Caco-2 (cell line): Measurements from ENCODE around the gene MLH3. TPM values are rescaled to one million over a fixed set of nuclear protein-coding genes. Genes with fewer than 3 reads are reported as not detected.

Source experiments
- BruUV-seq: library from RNA; stranded (reverse); fragments of 400-500 nt; replicated peaks from 2 replicates; lab custom pipeline; 2021; lab: Mats Ljungman, UMichigan
- CTCF ChIA-PET: fragments of 300-600 bp; sonication (Branson Sonifier 250); formaldehyde crosslinking; loops from one replicate; lab custom pipeline; 2022; ENCODE audit warnings: antibody characterized with exemption; lab: Charles Lee
- POLR2A ChIA-PET: fragments of 300-600 bp; sonication (Branson Sonifier 250); formaldehyde crosslinking; loops from one replicate; lab custom pipeline; 2022; ENCODE audit warnings: antibody characterized with exemption; lab: Charles Lee
- DNase-seq, 2 experiments: peaks; one replicate each; pipeline versions ENCODE4 v3.0.0 to v3.0.0-alpha.2; 2020 to 2022
- H3K27me3 ChIP-seq: replicated peaks from 2 replicates; pipeline ENCODE4 v1.6.0; 2011; ENCODE audit warnings: low read length; ENCODE audit not compliant: control insufficient read depth, insufficient read depth
- H3K36me3 ChIP-seq: 2 replicates; pipeline ENCODE4 v1.5.1; 2011; ENCODE audit warnings: low read length; ENCODE audit not compliant: control insufficient read depth, insufficient read depth
- H3K4me1 ChIP-seq: fragments of 250-450 bp; sonication (Bioruptor Pico); 2 replicates; pipeline ENCODE4 v1.5.1; 2020; ENCODE audit warnings: mild to moderate bottlenecking
- H3K4me3 ChIP-seq: 2 replicates; pipeline ENCODE4 v1.5.1; 2011; ENCODE audit warnings: low read depth, mild to moderate bottlenecking, control low read depth, low read length
- H3K9me3 ChIP-seq: fragments of 250-450 bp; sonication (Bioruptor Pico); 2 replicates; pipeline ENCODE4 v1.5.1; 2020; ENCODE audit warnings: mild to moderate bottlenecking, moderate library complexity
- H3K27ac Mint-ChIP-seq: one replicate; pipeline ENCODE4 v1.8.0; 2022; ENCODE audit warnings: mixed read lengths; ENCODE audit not compliant: unreplicated experiment
- H3K27me3 Mint-ChIP-seq: one replicate; pipeline ENCODE4 v1.8.0; 2022; ENCODE audit warnings: mixed read lengths; ENCODE audit not compliant: insufficient read depth, unreplicated experiment
- H3K36me3 Mint-ChIP-seq: one replicate; pipeline ENCODE4 v1.8.0; 2022; ENCODE audit warnings: mild to moderate bottlenecking, mixed read lengths; ENCODE audit not compliant: insufficient read depth, unreplicated experiment
- H3K4me1 Mint-ChIP-seq: one replicate; pipeline ENCODE4 v1.8.0; 2022; ENCODE audit warnings: low read depth, mixed read lengths; ENCODE audit not compliant: unreplicated experiment
- H3K4me3 Mint-ChIP-seq: one replicate; pipeline ENCODE4 v1.8.0; 2022; ENCODE audit warnings: mild to moderate bottlenecking, moderate library complexity, mixed read lengths; ENCODE audit not compliant: unreplicated experiment
- H3K9me3 Mint-ChIP-seq: one replicate; pipeline ENCODE4 v1.8.0; 2022; ENCODE audit warnings: mixed read lengths; ENCODE audit not compliant: unreplicated experiment
- CTCF ChIP-seq, 2 experiments: fragments of 200-600 bp in 1 of 2; IDR thresholded peaks; 1 replicate in 1 of 2; 2 replicates in 1 of 2; pipeline versions ENCODE4 v1.5.1 to v1.8.0; 2011 to 2022; ENCODE audit warnings: antibody characterized with exemption in 1 of 2, control low read depth in 1 of 2, inconsistent platforms in 1 of 2, low read depth in 1 of 2, low read length in 1 of 2, mild to moderate bottlenecking in 1 of 2, moderate library complexity in 1 of 2; ENCODE audit not compliant: insufficient read depth in 1 of 2, severe bottlenecking in 1 of 2, unreplicated experiment in 1 of 2
- intact Hi-C: fragments of 100-400 bp; cut with micrococcal nuclease; formaldehyde crosslinking; loops from one replicate; pipeline ENCODE4 v1.10.0; 2022; ENCODE audit not compliant: unreplicated experiment
- total RNA-seq: library from RNA; stranded (reverse); gene quantifications from 2 replicates; pipeline ENCODE4 v1.2.3, GENCODE V29; 2022

Gene MLH3
- total RNA-seq, 1 experiment from 2014 or later, result 24.5 TPM

- DNase-seq, result no peak
- Histone ChIP-seq H3K27me3 (no peaks in the 10 kb centered on the region), H3K4me1 (peaks cover 21% of the 10 kb centered on the region), H3K4me3 (no peak overlapping the region), H3K9me3 (no peaks in the 10 kb centered on the region), H3K36me3 (no peaks in the 10 kb centered on the region)
- CTCF ChIA-PET, result no interaction called here
- POLR2A ChIA-PET, result no interaction called here
- peaks cover 6% of the 10 kb centered on the region for H3K4me1 Mint-ChIP-seq
- H3K4me3 Mint-ChIP-seq, result no peak overlapping the region
- no TSS peak for BruUV-seq
- no peaks in the 10 kb centered on the region for H3K27me3 Mint-ChIP-seq
- intact Hi-C loops, result no loop called here
- H3K27ac Mint-ChIP-seq, result no peak overlapping the region
- no peaks in the 10 kb centered on the region for H3K36me3 Mint-ChIP-seq
- no peak for TF ChIP-seq CTCF (IDR thresholded peaks at IDR 0.05; ENCODE audit: insufficient read depth in 1 of 2, low read depth in 1 of 2, low read length in 1 of 2, severe bottlenecking in 1 of 2, unreplicated experiment in 1 of 2)
- H3K9me3 Mint-ChIP-seq, result no peaks in the 10 kb centered on the region
These were observed 68.6 kb downstream of the MLH3 start for GRCh38 chr14:74982661-74983060.

- Mint-ChIP-seq H3K36me3 (no peaks in the 10 kb centered on the region), H3K27me3 (no peaks in the 10 kb centered on the region), H3K4me3 (no peak overlapping the region), H3K27ac (no peak overlapping the region), H3K9me3 (no peaks in the 10 kb centered on the region), H3K4me1 (peaks cover 6% of the 10 kb centered on the region)
- no peak for DNase-seq
- ChIA-PET POLR2A (no interaction called here), CTCF (no interaction called here)
- no peaks in the 10 kb centered on the region for H3K36me3 ChIP-seq
- no peaks in the 10 kb centered on the region for H3K9me3 ChIP-seq
- H3K4me1 ChIP-seq, result peaks cover 21% of the 10 kb centered on the region
- H3K4me3 ChIP-seq, result no peak overlapping the region
- no TSS peak for BruUV-seq
- no peaks in the 10 kb centered on the region for H3K27me3 ChIP-seq
- intact Hi-C loops, result no loop called here
- TF ChIP-seq CTCF (IDR thresholded peaks at IDR 0.05; ENCODE audit: insufficient read depth in 1 of 2, low read depth in 1 of 2, low read length in 1 of 2, severe bottlenecking in 1 of 2, unreplicated experiment in 1 of 2), result no peak
These were observed 69.4 kb downstream of the MLH3 start for GRCh38 chr14:74981833-74982232.

- intact Hi-C loops, result no loop called here
- BruUV-seq, result no TSS peak
- Mint-ChIP-seq H3K27me3 (no peaks in the 10 kb centered on the region), H3K4me3 (no peak overlapping the region), H3K36me3 (no peaks in the 10 kb centered on the region), H3K9me3 (no peaks in the 10 kb centered on the region), H3K4me1 (peaks cover 6% of the 10 kb centered on the region), H3K27ac (no peak overlapping the region)
- ChIA-PET POLR2A (no interaction called here), CTCF (no interaction called here)
- no peak for DNase-seq
- H3K9me3 ChIP-seq, result no peaks in the 10 kb centered on the region
- H3K4me3 ChIP-seq, result no peak overlapping the region
- peaks cover 21% of the 10 kb centered on the region for H3K4me1 ChIP-seq
- H3K36me3 ChIP-seq, result no peaks in the 10 kb centered on the region
- no peaks in the 10 kb centered on the region for H3K27me3 ChIP-seq
- no peak for TF ChIP-seq CTCF (IDR thresholded peaks at IDR 0.05; ENCODE audit: insufficient read depth in 1 of 2, low read depth in 1 of 2, low read length in 1 of 2, severe bottlenecking in 1 of 2, unreplicated experiment in 1 of 2)
These were observed 69.8 kb downstream of the MLH3 start for GRCh38 chr14:74981462-74981782.
